Panc1 (cell line): ENCODE measurements around the gene ZMYM5. TPM values are rescaled to one million over a fixed set of nuclear protein-coding genes. Genes with fewer than 3 reads are reported as not detected.

Experiments
- ATAC-seq: fragments of 200-7000 bp; cut with Tn5 transposase; 2 replicates; pipeline ENCODE4 v1.9.1; 2020; ENCODE audit warnings: mild to moderate bottlenecking, moderate library complexity
- BruUV-seq: library from RNA; stranded (reverse); fragments of 400-500 nt; replicated peaks from 2 replicates; lab custom pipeline; 2021; lab: Mats Ljungman, UMichigan
- CTCF ChIA-PET: fragments of 300-600 bp; sonication (Branson Sonifier 250); formaldehyde crosslinking; loops from one replicate; lab custom pipeline; 2022; ENCODE audit warnings: antibody characterized with exemption; lab: Charles Lee
- POLR2A ChIA-PET: fragments of 300-600 bp; sonication (Branson Sonifier 250); formaldehyde crosslinking; loops from one replicate; lab custom pipeline; 2022; ENCODE audit warnings: antibody characterized with exemption; lab: Charles Lee
- DNase-seq: peaks from one replicate; pipeline ENCODE4 v3.0.0-alpha.2; 2010; ENCODE audit warnings: low read depth, low spot score
- H3K27ac ChIP-seq: 2 replicates; pipeline ENCODE4 v1.5.1; 2011; ENCODE audit warnings: mild to moderate bottlenecking, low read length, inconsistent platforms
- H3K27me3 ChIP-seq: fragments of 200-500 bp; sonication (Bioruptor generic); 2 replicates; pipeline ENCODE4 v1.6.0; 2014; ENCODE audit warnings: low read length, inconsistent platforms; ENCODE audit not compliant: control insufficient read depth, insufficient read depth
- H3K36me3 ChIP-seq: fragments of 200-500 bp; sonication (Bioruptor generic); 2 replicates; pipeline ENCODE4 v1.5.1; 2014; ENCODE audit warnings: inconsistent platforms, mild to moderate bottlenecking, low read length, moderate library complexity; ENCODE audit not compliant: control insufficient read depth, insufficient read depth
- H3K4me1 ChIP-seq: 2 replicates; pipeline ENCODE4 v1.5.1; 2011; ENCODE audit warnings: inconsistent platforms, mild to moderate bottlenecking, low read length, moderate library complexity; ENCODE audit not compliant: control insufficient read depth, insufficient read depth
- H3K4me3 ChIP-seq, 2 experiments: 2 replicates each; pipeline ENCODE4 v1.5.1; 2011 to 2012; ENCODE audit warnings: low read depth in 2 of 2, low read length in 2 of 2, mild to moderate bottlenecking in 2 of 2, inconsistent platforms in 1 of 2, moderate library complexity in 1 of 2
- H3K9me3 ChIP-seq: fragments of 200-500 bp; sonication (Bioruptor generic); 2 replicates; pipeline ENCODE4 v1.5.1; 2014; ENCODE audit warnings: low read depth, mild to moderate bottlenecking, inconsistent platforms, low read length, moderate library complexity; ENCODE audit not compliant: control insufficient read depth, insufficient read depth
- POLR2AphosphoS5 ChIP-seq: IDR thresholded peaks from 2 replicates; pipeline ENCODE4 v1.6.1; 2012; ENCODE audit warnings: mild to moderate bottlenecking, low read depth, low read length, moderate library complexity
- SIN3A ChIP-seq: IDR thresholded peaks from 2 replicates; pipeline ENCODE4 v1.6.1; 2012; ENCODE audit warnings: low read depth, mild to moderate bottlenecking, low read length, moderate library complexity, borderline replicate concordance; ENCODE audit not compliant: insufficient read depth
- TCF7L2 ChIP-seq: IDR thresholded peaks from 2 replicates; pipeline ENCODE4 v1.6.1; 2011; ENCODE audit warnings: mild to moderate bottlenecking, low read depth, low read length, inconsistent platforms
- in situ Hi-C: cut with HindIII; loops from 2 replicates; pipeline ENCODE4 v1.10.0; 2016; ENCODE audit warnings: low sequenced_read_pairs, low pct_unique_long_range_greater_than_20kb
- intact Hi-C: fragments of 100-400 bp; cut with micrococcal nuclease; formaldehyde crosslinking; loops from one replicate; pipeline ENCODE4 v1.10.0; 2022; ENCODE audit not compliant: unreplicated experiment
- total RNA-seq: library from RNA; stranded (reverse); gene quantifications from one replicate; pipeline ENCODE4 v1.2.1, GENCODE V29; 2021; ENCODE audit not compliant: unreplicated experiment
- TF ChIP-seq, protein P1 (sequence below), 2 experiments: IDR thresholded peaks; 2 replicates each; pipeline ENCODE4 v1.6.1; 2011 to 2012; ENCODE audit warnings: low read depth in 2 of 2, control low read depth in 1 of 2, low read length in 1 of 2, mild to moderate bottlenecking in 1 of 2, moderate library complexity in 1 of 2; ENCODE audit not compliant: insufficient read depth in 1 of 2
- TF ChIP-seq, protein P2 (sequence below): fragments of 450-650 bp; IDR thresholded peaks from 2 replicates; pipeline ENCODE4 v1.5.1; 2017; ENCODE audit warnings: mild to moderate bottlenecking

The ZMYM5 gene
- total RNA-seq, 1 experiment from 2014 or later = 11.8 TPM

DNA sequence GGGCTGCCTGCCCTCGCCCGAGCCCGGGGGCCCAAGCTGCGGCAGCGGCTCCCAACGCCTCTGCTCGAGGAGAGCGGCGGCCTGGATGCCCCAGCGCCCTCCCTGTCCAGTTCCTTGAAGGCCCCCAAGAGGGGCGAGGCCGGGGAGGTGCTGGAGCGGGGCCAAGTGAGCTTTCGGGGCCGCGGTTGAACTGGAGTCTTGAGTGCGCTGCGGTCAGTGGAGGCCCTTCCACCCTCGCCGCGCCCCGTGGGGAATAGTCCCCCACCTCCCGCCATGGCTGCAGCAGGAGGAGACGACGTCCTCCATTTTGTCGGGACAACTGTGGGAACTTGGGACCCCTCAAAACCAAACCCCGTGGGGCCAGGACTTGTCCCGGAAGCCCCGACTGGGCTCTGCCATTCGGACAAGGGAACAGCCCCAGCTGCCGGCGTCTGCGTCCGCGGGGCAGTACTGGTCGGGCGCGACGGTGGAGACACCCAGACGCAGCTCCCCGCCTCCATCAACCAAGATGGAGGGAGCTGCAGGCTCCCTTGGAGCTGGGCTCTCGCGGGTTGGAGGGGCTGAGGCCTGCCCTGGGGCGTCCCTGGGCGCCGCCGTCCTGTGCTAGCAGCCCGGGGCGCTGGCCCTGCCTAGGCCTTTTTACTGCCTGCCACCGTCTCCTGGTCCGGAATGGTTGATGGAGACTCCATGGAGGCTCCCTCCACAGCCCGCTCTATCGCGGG is 736 bp upstream of the ZMYM5 start:
- DNase-seq (no peak), ATAC-seq (peak; percentile 61)
- BruUV-seq = no TSS peak
- TF ChIP-seq POLR2AphosphoS5 (no peak), SIN3A (peak; percentile 33; the same call in 1 of the 2 replicates)
- H3K27ac ChIP-seq = peak overlapping the region; percentile 88
- ChIA-PET CTCF (interaction anchor here (0.6 kb wide), 1 partner anchor 26 kb away, joined by 4 read pairs; no protein-coding TSS in a partner anchor), POLR2A (interaction anchor here (0.6 kb wide), 2 partner anchors 15 to 929 kb away, joined by 3 to 4 read pairs; no protein-coding TSS in a partner anchor)
- H3K4me1 ChIP-seq = peaks cover 12% of the 10 kb centered on the region
- H3K4me3 ChIP-seq = peak overlapping the region; percentile 54 to 68
- H3K9me3 ChIP-seq = no peaks in the 10 kb centered on the region
- no peaks in the 10 kb centered on the region; the same call in 1 of the 2 replicates for H3K36me3 ChIP-seq
- intact Hi-C loops (no loop called here), in situ Hi-C loops (no loop called here)
- H3K27me3 ChIP-seq = no peaks in the 10 kb centered on the region

DNA sequence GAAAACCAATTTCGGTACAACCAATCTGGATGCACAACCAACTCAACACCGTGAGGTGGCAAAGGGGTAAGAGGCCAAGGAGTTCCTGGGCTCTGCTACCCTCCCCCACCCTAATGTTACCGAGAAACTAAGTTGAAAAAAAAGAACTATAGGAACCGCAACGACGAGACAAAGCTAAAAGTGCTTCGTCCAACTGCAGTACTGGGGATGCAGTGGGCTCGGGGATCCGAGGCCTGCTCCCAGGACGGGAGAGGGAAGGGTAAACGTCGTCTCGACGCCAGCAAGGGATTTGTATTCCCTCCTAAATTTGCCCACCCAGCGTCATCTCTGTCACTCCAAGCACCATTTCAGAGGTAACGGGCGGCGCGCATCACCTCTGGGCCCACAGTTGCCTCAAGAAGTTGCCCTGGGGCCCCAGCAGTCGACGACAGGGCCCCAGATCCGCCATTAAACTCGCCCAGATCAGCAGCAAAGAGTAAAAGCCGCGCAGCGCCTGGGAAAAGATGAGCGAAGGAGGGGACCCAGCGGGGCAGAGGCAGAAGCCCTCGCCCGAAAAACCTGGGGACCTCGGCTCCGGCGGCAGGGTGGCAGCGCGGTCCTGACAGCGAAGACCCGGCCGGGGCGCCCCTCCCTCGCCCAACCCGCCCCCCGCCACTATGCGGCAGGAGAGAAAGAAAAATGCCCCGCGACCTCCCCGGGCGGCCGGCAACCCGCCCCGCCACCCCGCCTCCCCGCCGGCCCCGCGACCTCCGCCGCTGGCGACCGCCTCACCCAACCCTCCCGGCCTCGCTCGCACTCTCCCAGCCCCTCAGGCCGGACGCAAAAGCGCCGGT is 752 bp downstream of the ZMYM5 start:
- Histone ChIP-seq H3K27me3 (no peaks in the 10 kb centered on the region), H3K27ac (peak overlapping the region; percentile 89), H3K4me1 (peaks cover 12% of the 10 kb centered on the region), H3K9me3 (no peaks in the 10 kb centered on the region), H3K4me3 (peak overlapping the region; percentile 73 to 80), H3K36me3 (no peaks in the 10 kb centered on the region; the same call in 1 of the 2 replicates)
- no peak for DNase-seq
- in situ Hi-C loops = no loop called here
- BruUV-seq = no TSS peak
- ATAC-seq = peak; percentile 2; the same call in 1 of the 2 replicates
- POLR2A ChIA-PET = no interaction called here
- CTCF ChIA-PET = no interaction called here
- no peak for TF ChIP-seq SIN3A
- TF ChIP-seq POLR2AphosphoS5 = no peak
- intact Hi-C loops = no loop called here

DNA sequence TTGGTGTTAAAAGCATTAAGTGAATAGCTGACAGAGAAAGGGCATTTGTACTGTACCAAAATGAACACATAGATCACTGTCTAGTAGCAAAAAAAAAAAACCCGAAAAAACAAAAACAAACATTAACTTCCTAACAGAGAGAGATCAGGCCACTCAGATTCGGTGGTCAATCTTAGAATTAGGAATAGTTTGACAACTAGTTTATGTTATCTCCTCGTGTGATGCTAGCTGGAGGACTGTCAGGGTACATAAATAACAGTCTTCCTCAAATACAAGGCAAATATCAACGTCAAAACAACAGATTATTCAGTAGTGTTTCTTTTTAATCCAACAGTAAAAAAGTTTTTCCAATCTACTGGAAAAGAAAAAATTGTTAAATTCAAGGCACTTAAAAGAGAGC is 1.7 kb downstream of the ZMYM5 start:
- CTCF ChIA-PET = no interaction called here
- in situ Hi-C loops = no loop called here

More for the DNA sequence above, 1.7 kb downstream of the ZMYM5 start:
- POLR2A ChIA-PET = no interaction called here
- peak overlapping the region; percentile 73 to 80 for H3K4me3 ChIP-seq
- intact Hi-C loops = no loop called here
- BruUV-seq = no TSS peak
- H3K9me3 ChIP-seq = no peaks in the 10 kb centered on the region
- H3K27ac ChIP-seq = peak overlapping the region; percentile 89
- TF ChIP-seq TCF7L2 (no peak), POLR2AphosphoS5 (no peak), SIN3A (no peak)
- TF ChIP-seq, protein P1, sequence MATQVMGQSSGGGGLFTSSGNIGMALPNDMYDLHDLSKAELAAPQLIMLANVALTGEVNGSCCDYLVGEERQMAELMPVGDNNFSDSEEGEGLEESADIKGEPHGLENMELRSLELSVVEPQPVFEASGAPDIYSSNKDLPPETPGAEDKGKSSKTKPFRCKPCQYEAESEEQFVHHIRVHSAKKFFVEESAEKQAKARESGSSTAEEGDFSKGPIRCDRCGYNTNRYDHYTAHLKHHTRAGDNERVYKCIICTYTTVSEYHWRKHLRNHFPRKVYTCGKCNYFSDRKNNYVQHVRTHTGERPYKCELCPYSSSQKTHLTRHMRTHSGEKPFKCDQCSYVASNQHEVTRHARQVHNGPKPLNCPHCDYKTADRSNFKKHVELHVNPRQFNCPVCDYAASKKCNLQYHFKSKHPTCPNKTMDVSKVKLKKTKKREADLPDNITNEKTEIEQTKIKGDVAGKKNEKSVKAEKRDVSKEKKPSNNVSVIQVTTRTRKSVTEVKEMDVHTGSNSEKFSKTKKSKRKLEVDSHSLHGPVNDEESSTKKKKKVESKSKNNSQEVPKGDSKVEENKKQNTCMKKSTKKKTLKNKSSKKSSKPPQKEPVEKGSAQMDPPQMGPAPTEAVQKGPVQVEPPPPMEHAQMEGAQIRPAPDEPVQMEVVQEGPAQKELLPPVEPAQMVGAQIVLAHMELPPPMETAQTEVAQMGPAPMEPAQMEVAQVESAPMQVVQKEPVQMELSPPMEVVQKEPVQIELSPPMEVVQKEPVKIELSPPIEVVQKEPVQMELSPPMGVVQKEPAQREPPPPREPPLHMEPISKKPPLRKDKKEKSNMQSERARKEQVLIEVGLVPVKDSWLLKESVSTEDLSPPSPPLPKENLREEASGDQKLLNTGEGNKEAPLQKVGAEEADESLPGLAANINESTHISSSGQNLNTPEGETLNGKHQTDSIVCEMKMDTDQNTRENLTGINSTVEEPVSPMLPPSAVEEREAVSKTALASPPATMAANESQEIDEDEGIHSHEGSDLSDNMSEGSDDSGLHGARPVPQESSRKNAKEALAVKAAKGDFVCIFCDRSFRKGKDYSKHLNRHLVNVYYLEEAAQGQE (IDR thresholded peaks at IDR 0.05; ENCODE audit: insufficient read depth in 1 of 2, low read depth in 2 of 2, low read length in 1 of 2) = no peak
- TF ChIP-seq, protein P2, sequence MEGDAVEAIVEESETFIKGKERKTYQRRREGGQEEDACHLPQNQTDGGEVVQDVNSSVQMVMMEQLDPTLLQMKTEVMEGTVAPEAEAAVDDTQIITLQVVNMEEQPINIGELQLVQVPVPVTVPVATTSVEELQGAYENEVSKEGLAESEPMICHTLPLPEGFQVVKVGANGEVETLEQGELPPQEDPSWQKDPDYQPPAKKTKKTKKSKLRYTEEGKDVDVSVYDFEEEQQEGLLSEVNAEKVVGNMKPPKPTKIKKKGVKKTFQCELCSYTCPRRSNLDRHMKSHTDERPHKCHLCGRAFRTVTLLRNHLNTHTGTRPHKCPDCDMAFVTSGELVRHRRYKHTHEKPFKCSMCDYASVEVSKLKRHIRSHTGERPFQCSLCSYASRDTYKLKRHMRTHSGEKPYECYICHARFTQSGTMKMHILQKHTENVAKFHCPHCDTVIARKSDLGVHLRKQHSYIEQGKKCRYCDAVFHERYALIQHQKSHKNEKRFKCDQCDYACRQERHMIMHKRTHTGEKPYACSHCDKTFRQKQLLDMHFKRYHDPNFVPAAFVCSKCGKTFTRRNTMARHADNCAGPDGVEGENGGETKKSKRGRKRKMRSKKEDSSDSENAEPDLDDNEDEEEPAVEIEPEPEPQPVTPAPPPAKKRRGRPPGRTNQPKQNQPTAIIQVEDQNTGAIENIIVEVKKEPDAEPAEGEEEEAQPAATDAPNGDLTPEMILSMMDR = no peak
- no peak for DNase-seq
- no peak for ATAC-seq
- H3K4me1 ChIP-seq = peaks cover 12% of the 10 kb centered on the region
- no peaks in the 10 kb centered on the region for H3K27me3 ChIP-seq
- no peaks in the 10 kb centered on the region; the same call in 1 of the 2 replicates for H3K36me3 ChIP-seq
